GM21526 (cell line): Measurements from ENCODE around the gene TACO1.

Experiments
- ATAC-seq: cut with Tn5 transposase; IDR thresholded peaks from one replicate; pipeline ENCODE4 v1.9.1; 2021; ENCODE audit warnings: moderate library complexity; ENCODE audit not compliant: unreplicated experiment, low FRiP score

TACO1 gene

GRCh38 chr17:63596856-63597586, 3.7 kb upstream of the TACO1 start:
- ATAC-seq = no peak

GRCh38 chr17:63598281-63598680, 2.4 kb upstream of the TACO1 start:
- no peak for ATAC-seq

- ATAC-seq = no peak
Measured at GRCh38 chr17:63601439-63602371, 1.0 kb downstream of the TACO1 start.

GRCh38 chr17:63609816-63610573, 9.3 kb downstream of the TACO1 start:
- ATAC-seq = no peak

- ATAC-seq = no peak
Measured at GRCh38 chr17:63610854-63611253, 10.2 kb downstream of the TACO1 start.

GRCh38 chr17:63611354-63611753, 10.7 kb downstream of the TACO1 start:
- ATAC-seq = no peak

- ATAC-seq = no peak
Measured at GRCh38 chr17:63613663-63614062, 13.0 kb downstream of the TACO1 start.

GRCh38 chr17:63621229-63621683, 20.6 kb downstream of the TACO1 start:
- no peak for ATAC-seq

GRCh38 chr17:63621684-63622573, 21.2 kb downstream of the TACO1 start, which contains the start of gene MAP3K3:
Gene MAP3K3 (plus strand): TSS chr17:63622417. CDS start chr17:63622760, 343 bp downstream.
- ATAC-seq = peak; percentile 89

- peak; percentile 26 for ATAC-seq
Measured at GRCh38 chr17:63622574-63623390, 22.1 kb downstream of the TACO1 start.

- no peak for ATAC-seq
Measured at GRCh38 chr17:63623786-63624530, 23.3 kb downstream of the TACO1 start.

GRCh38 chr17:63624531-63624880, 23.8 kb downstream of the TACO1 start:
- ATAC-seq = no peak

GRCh38 chr17:63626551-63627180, 26.0 kb downstream of the TACO1 start:
- ATAC-seq = no peak

GRCh38 chr17:63629627-63630026, 28.9 kb downstream of the TACO1 start:
- no peak for ATAC-seq

GRCh38 chr17:63631062-63631461, 30.4 kb downstream of the TACO1 start:
- ATAC-seq = no peak

- ATAC-seq = no peak
Measured at GRCh38 chr17:63631626-63632025, 30.9 kb downstream of the TACO1 start.

GRCh38 chr17:63633742-63634141, 33.0 kb downstream of the TACO1 start:
- no peak for ATAC-seq

GRCh38 chr17:63634163-63634562, 33.5 kb downstream of the TACO1 start:
- no peak for ATAC-seq
